Activated naive CD8-positive, alpha-beta T cell treated with anti-CD3 and anti-CD28 coated beads, Interleukin-2, amount 50 U/mL, for 24 hours (primary cell): ENCODE data around the gene SHB.

Experiments used
- ATAC-seq: fragments of 150-1000 bp; cut with Tn5 transposase; one replicate; pipeline ENCODE4 v1.10.0; 2021
- DNase-seq: peaks from one replicate; pipeline ENCODE4 v3.0.0; 2021
- H3K27ac Mint-ChIP-seq: one replicate; pipeline ENCODE4 v1.8.0; 2021; ENCODE audit warnings: mild to moderate bottlenecking, mixed read lengths
- H3K27me3 Mint-ChIP-seq: one replicate; pipeline ENCODE4 v1.8.0; 2021; ENCODE audit warnings: mixed read lengths
- H3K36me3 Mint-ChIP-seq: one replicate; pipeline ENCODE4 v1.8.0; 2021; ENCODE audit warnings: low read depth, mixed read lengths
- H3K4me1 Mint-ChIP-seq: one replicate; pipeline ENCODE4 v1.8.0; 2021; ENCODE audit warnings: mixed read lengths
- H3K4me3 Mint-ChIP-seq: one replicate; pipeline ENCODE4 v1.8.0; 2021; ENCODE audit warnings: mild to moderate bottlenecking, moderate library complexity, mixed read lengths
- H3K9me3 Mint-ChIP-seq: one replicate; pipeline ENCODE4 v1.8.0; 2021; ENCODE audit warnings: mixed read lengths

SHB gene

GRCh38 chr9:37978983-37979382 is 90.0 kb downstream of the SHB start:
- Mint-ChIP-seq H3K4me3 (no peak overlapping the region), H3K27ac (no peak overlapping the region), H3K9me3 (no peaks in the 10 kb centered on the region), H3K36me3 (no peaks in the 10 kb centered on the region), H3K27me3 (no peaks in the 10 kb centered on the region), H3K4me1 (no peaks in the 10 kb centered on the region)
- no peak for ATAC-seq
- no peak for DNase-seq

- Mint-ChIP-seq H3K36me3 (no peaks in the 10 kb centered on the region), H3K4me3 (no peak overlapping the region), H3K27me3 (no peaks in the 10 kb centered on the region), H3K9me3 (no peaks in the 10 kb centered on the region), H3K27ac (no peak overlapping the region), H3K4me1 (no peaks in the 10 kb centered on the region)
- ATAC-seq (no peak), DNase-seq (no peak)
These were observed 90.6 kb downstream of the SHB start for GRCh38 chr9:37978481-37978864.

GRCh38 chr9:37977851-37978480 is 91.1 kb downstream of the SHB start:
- Mint-ChIP-seq H3K27ac (no peak overlapping the region), H3K4me3 (no peak overlapping the region), H3K9me3 (no peaks in the 10 kb centered on the region), H3K36me3 (no peaks in the 10 kb centered on the region), H3K27me3 (no peaks in the 10 kb centered on the region), H3K4me1 (no peaks in the 10 kb centered on the region)
- ATAC-seq (no peak), DNase-seq (no peak)

GRCh38 chr9:37976714-37977477 is 92.1 kb downstream of the SHB start:
- Mint-ChIP-seq H3K36me3 (no peaks in the 10 kb centered on the region), H3K27me3 (no peaks in the 10 kb centered on the region), H3K4me1 (no peaks in the 10 kb centered on the region), H3K9me3 (no peaks in the 10 kb centered on the region), H3K4me3 (no peak overlapping the region), H3K27ac (no peak overlapping the region)
- ATAC-seq (no peak), DNase-seq (no peak)

- H3K27me3 Mint-ChIP-seq = no peaks in the 10 kb centered on the region
- ATAC-seq (no peak), DNase-seq (no peak)
- peaks cover 2% of the 10 kb centered on the region for H3K4me1 Mint-ChIP-seq
- H3K36me3 Mint-ChIP-seq = no peaks in the 10 kb centered on the region
- H3K27ac Mint-ChIP-seq = no peak overlapping the region
- H3K4me3 Mint-ChIP-seq = no peak overlapping the region
- no peaks in the 10 kb centered on the region for H3K9me3 Mint-ChIP-seq
These were observed 93.4 kb downstream of the SHB start for GRCh38 chr9:37975639-37976038.

- DNase-seq (no peak), ATAC-seq (no peak)
- H3K4me3 Mint-ChIP-seq = no peak overlapping the region
- H3K36me3 Mint-ChIP-seq = no peaks in the 10 kb centered on the region
- H3K27ac Mint-ChIP-seq = no peak overlapping the region
- no peaks in the 10 kb centered on the region for H3K9me3 Mint-ChIP-seq
- no peaks in the 10 kb centered on the region for H3K27me3 Mint-ChIP-seq
- peaks cover 2% of the 10 kb centered on the region for H3K4me1 Mint-ChIP-seq
These were observed 94.4 kb downstream of the SHB start for GRCh38 chr9:37974506-37975173.

- H3K4me1 Mint-ChIP-seq = peaks cover 2% of the 10 kb centered on the region
- H3K9me3 Mint-ChIP-seq = no peaks in the 10 kb centered on the region
- H3K4me3 Mint-ChIP-seq = no peak overlapping the region
- DNase-seq = no peak
- ATAC-seq = no peak
- no peaks in the 10 kb centered on the region for H3K27me3 Mint-ChIP-seq
- no peak overlapping the region for H3K27ac Mint-ChIP-seq
- H3K36me3 Mint-ChIP-seq = no peaks in the 10 kb centered on the region
These were observed 96.6 kb downstream of the SHB start for GRCh38 chr9:37972351-37972848.

GRCh38 chr9:37971691-37972090 is 97.3 kb downstream of the SHB start:
- DNase-seq (no peak), ATAC-seq (no peak)
- Mint-ChIP-seq H3K27ac (no peak overlapping the region), H3K4me3 (no peak overlapping the region), H3K36me3 (no peaks in the 10 kb centered on the region), H3K27me3 (peaks cover under 1% of the 10 kb centered on the region), H3K4me1 (peaks cover 5% of the 10 kb centered on the region), H3K9me3 (no peaks in the 10 kb centered on the region)

GRCh38 chr9:37971108-37971459 is 97.9 kb downstream of the SHB start:
- Mint-ChIP-seq H3K9me3 (no peaks in the 10 kb centered on the region), H3K27ac (no peak overlapping the region), H3K36me3 (no peaks in the 10 kb centered on the region), H3K4me1 (peaks cover 8% of the 10 kb centered on the region), H3K27me3 (peaks cover 2% of the 10 kb centered on the region), H3K4me3 (no peak overlapping the region)
- DNase-seq (no peak), ATAC-seq (peak; percentile 66)

- H3K9me3 Mint-ChIP-seq = no peaks in the 10 kb centered on the region
- DNase-seq = no peak
- no peak for ATAC-seq
- peaks cover 2% of the 10 kb centered on the region for H3K27me3 Mint-ChIP-seq
- no peaks in the 10 kb centered on the region for H3K36me3 Mint-ChIP-seq
- H3K4me1 Mint-ChIP-seq = peaks cover 14% of the 10 kb centered on the region
- H3K27ac Mint-ChIP-seq = no peak overlapping the region
- H3K4me3 Mint-ChIP-seq = no peak overlapping the region
These were observed 98.5 kb downstream of the SHB start for GRCh38 chr9:37970301-37971107.

- Mint-ChIP-seq H3K4me3 (no peak overlapping the region), H3K27me3 (peaks cover 2% of the 10 kb centered on the region), H3K4me1 (peaks cover 20% of the 10 kb centered on the region), H3K9me3 (no peaks in the 10 kb centered on the region), H3K36me3 (no peaks in the 10 kb centered on the region), H3K27ac (no peak overlapping the region)
- DNase-seq (no peak), ATAC-seq (no peak)
These were observed 99.3 kb downstream of the SHB start for GRCh38 chr9:37969558-37970300.

- Mint-ChIP-seq H3K36me3 (no peaks in the 10 kb centered on the region), H3K27ac (no peak overlapping the region), H3K4me3 (no peak overlapping the region), H3K27me3 (peaks cover 2% of the 10 kb centered on the region), H3K9me3 (no peaks in the 10 kb centered on the region), H3K4me1 (peaks cover 26% of the 10 kb centered on the region)
- DNase-seq (no peak), ATAC-seq (no peak)
These were observed 99.9 kb downstream of the SHB start for GRCh38 chr9:37969130-37969529.

GRCh38 chr9:37968228-37968701 is 100.8 kb downstream of the SHB start:
- ATAC-seq (no peak), DNase-seq (no peak)
- H3K27me3 Mint-ChIP-seq = peaks cover 2% of the 10 kb centered on the region

GRCh38 chr9:37967761-37968080 is 101.3 kb downstream of the SHB start:
- no peak for DNase-seq
- peaks cover 2% of the 10 kb centered on the region for H3K27me3 Mint-ChIP-seq
- no peak overlapping the region for H3K4me3 Mint-ChIP-seq
- H3K9me3 Mint-ChIP-seq = no peaks in the 10 kb centered on the region
- no peak for ATAC-seq
- H3K36me3 Mint-ChIP-seq = no peaks in the 10 kb centered on the region
- H3K4me1 Mint-ChIP-seq = peaks cover 29% of the 10 kb centered on the region
- no peak overlapping the region for H3K27ac Mint-ChIP-seq

More at GRCh38 chr9:37968228-37968701, 100.8 kb downstream of the SHB start:
- H3K4me3 Mint-ChIP-seq = no peak overlapping the region
- no peaks in the 10 kb centered on the region for H3K36me3 Mint-ChIP-seq
- H3K9me3 Mint-ChIP-seq = no peaks in the 10 kb centered on the region
- no peak overlapping the region for H3K27ac Mint-ChIP-seq
- H3K4me1 Mint-ChIP-seq = peaks cover 29% of the 10 kb centered on the region
